ENCODE results near the gene UROC1.

Gene UROC1

DNA sequence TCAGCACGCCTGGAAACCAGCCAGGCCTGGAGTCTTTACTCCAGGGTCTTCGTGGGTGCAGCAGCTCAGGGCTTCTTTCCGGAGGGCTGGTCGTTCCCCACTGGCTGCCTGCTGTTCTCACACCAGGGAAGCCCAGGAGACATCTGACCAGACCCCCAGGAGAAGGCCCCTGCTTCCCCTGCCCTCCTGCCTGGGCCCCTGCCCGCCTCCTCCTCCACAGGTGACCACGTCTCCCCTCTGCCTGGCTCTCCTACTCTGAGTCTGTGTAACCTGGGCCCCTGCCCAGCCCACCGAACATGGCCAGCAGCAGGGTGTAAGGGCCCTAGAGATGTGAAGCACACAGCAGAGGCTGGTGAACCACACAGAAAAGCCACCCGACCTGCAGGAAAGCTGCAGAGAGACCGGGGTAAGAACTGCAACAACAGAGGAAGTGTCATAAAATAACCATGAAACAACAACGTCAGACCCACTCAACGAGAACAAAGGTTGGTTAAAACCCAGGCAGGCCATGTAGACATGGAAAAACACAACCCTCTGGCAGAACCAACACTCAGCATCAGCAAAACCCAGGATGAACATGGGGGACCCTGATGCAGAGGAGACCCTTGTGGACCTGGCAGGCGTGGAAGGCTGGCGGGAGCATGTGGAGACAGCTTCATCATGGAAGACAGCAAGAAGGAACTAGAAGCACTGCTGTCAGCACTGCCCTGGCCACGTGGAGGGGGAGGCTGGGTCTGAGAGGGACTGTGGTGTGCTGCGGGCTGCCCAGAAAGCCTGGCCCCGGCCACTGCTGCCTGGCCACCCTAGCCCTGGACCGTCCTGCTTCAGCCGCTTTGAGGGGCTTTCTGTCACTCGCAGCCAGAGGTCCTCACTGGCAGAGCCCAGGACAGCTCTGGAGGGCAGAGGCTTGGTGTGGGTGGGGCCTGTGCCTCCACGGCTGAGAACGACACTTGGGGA lies 20.4 kb downstream of the UROC1 start:
- TF ChIP-seq, protein P1, sequence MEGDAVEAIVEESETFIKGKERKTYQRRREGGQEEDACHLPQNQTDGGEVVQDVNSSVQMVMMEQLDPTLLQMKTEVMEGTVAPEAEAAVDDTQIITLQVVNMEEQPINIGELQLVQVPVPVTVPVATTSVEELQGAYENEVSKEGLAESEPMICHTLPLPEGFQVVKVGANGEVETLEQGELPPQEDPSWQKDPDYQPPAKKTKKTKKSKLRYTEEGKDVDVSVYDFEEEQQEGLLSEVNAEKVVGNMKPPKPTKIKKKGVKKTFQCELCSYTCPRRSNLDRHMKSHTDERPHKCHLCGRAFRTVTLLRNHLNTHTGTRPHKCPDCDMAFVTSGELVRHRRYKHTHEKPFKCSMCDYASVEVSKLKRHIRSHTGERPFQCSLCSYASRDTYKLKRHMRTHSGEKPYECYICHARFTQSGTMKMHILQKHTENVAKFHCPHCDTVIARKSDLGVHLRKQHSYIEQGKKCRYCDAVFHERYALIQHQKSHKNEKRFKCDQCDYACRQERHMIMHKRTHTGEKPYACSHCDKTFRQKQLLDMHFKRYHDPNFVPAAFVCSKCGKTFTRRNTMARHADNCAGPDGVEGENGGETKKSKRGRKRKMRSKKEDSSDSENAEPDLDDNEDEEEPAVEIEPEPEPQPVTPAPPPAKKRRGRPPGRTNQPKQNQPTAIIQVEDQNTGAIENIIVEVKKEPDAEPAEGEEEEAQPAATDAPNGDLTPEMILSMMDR (IDR thresholded peaks at IDR 0.05; ENCODE audit: insufficient read depth, low read length) = no peak
- TF ChIP-seq, protein P2, sequence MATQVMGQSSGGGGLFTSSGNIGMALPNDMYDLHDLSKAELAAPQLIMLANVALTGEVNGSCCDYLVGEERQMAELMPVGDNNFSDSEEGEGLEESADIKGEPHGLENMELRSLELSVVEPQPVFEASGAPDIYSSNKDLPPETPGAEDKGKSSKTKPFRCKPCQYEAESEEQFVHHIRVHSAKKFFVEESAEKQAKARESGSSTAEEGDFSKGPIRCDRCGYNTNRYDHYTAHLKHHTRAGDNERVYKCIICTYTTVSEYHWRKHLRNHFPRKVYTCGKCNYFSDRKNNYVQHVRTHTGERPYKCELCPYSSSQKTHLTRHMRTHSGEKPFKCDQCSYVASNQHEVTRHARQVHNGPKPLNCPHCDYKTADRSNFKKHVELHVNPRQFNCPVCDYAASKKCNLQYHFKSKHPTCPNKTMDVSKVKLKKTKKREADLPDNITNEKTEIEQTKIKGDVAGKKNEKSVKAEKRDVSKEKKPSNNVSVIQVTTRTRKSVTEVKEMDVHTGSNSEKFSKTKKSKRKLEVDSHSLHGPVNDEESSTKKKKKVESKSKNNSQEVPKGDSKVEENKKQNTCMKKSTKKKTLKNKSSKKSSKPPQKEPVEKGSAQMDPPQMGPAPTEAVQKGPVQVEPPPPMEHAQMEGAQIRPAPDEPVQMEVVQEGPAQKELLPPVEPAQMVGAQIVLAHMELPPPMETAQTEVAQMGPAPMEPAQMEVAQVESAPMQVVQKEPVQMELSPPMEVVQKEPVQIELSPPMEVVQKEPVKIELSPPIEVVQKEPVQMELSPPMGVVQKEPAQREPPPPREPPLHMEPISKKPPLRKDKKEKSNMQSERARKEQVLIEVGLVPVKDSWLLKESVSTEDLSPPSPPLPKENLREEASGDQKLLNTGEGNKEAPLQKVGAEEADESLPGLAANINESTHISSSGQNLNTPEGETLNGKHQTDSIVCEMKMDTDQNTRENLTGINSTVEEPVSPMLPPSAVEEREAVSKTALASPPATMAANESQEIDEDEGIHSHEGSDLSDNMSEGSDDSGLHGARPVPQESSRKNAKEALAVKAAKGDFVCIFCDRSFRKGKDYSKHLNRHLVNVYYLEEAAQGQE (IDR thresholded peaks at IDR 0.05; ENCODE audit: insufficient replicate concordance, low read depth) = no peak
- no peak for TF ChIP-seq POLR2AphosphoS5 (IDR thresholded peaks at IDR 0.05; ENCODE audit: low read depth)
- TF ChIP-seq SPI1 (IDR thresholded peaks at IDR 0.05; ENCODE audit: borderline replicate concordance, low read depth) = no peak
- H3K4me3 ChIP-seq (replicated peaks; ENCODE audit: insufficient read depth, low read length) = no peak overlapping the region
- H3K27ac ChIP-seq (replicated peaks) = no peak overlapping the region
- no peaks in the 10 kb centered on the region for H3K27me3 ChIP-seq (ENCODE audit: insufficient read depth, poor library complexity, severe bottlenecking)
- no peak for DNase-seq (ENCODE audit: low read depth in 1 of 2, low spot score in 1 of 2)

DNA sequence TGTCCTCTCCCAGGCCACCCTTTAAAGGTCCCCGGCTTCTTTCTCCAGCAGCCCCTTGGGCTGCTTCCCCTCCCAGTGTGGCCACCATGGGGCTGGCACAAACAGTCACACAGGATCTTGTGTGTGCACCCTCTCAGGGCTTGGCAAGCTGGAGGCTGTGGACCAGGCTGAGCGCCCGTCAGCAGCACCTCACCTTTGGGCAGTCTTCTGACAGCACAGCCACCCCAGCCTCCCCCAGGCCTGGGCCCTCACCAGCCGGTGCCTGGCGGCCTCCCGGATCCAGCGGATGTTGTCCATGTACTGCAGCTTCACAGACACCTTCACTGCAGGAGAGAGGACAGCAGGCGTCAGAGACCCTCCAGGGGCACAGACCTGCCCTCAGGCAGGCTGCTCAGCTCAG lies 21.8 kb downstream of the UROC1 start:
- DNase-seq (ENCODE audit: low read depth in 1 of 2, low spot score in 1 of 2) = no peak
- no peaks in the 10 kb centered on the region for H3K27me3 ChIP-seq (ENCODE audit: insufficient read depth, poor library complexity, severe bottlenecking)
- H3K4me3 ChIP-seq (replicated peaks; ENCODE audit: insufficient read depth, low read length) = no peak overlapping the region
- no peak overlapping the region for H3K27ac ChIP-seq (replicated peaks)
- TF ChIP-seq, protein P2 (IDR thresholded peaks at IDR 0.05; ENCODE audit: insufficient replicate concordance, low read depth) = no peak
- TF ChIP-seq, protein P1 (IDR thresholded peaks at IDR 0.05; ENCODE audit: insufficient read depth, low read length) = no peak
- no peak for TF ChIP-seq POLR2AphosphoS5 (IDR thresholded peaks at IDR 0.05; ENCODE audit: low read depth)
- no peak for TF ChIP-seq GABPA (IDR thresholded peaks at IDR 0.05; ENCODE audit: low read depth)
- no peak for TF ChIP-seq SPI1 (IDR thresholded peaks at IDR 0.05; ENCODE audit: borderline replicate concordance, low read depth)

DNA sequence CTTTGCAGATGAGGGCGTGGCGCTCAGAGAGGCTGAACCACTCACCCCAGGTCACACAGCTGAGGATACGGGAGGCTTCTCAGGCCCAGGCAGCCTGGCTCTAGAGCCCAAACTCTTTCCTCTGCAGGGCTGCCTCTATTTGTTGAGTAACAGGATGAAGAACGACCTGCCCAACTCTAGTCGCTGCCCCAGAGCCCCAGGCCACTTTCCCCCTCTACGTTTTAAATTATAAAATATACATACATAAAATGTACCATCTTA lies 22.7 kb downstream of the UROC1 start:
- Histone ChIP-seq H3K27ac (replicated peaks) (no peak overlapping the region), H3K4me3 (replicated peaks; ENCODE audit: insufficient read depth, low read length) (no peak overlapping the region), H3K27me3 (ENCODE audit: insufficient read depth, poor library complexity, severe bottlenecking) (no peaks in the 10 kb centered on the region)
- TF ChIP-seq POLR2AphosphoS5 (IDR thresholded peaks at IDR 0.05; ENCODE audit: low read depth) (no peak), GABPA (IDR thresholded peaks at IDR 0.05; ENCODE audit: low read depth) (no peak), SPI1 (IDR thresholded peaks at IDR 0.05; ENCODE audit: borderline replicate concordance, low read depth) (no peak)
- TF ChIP-seq, protein P1 (IDR thresholded peaks at IDR 0.05; ENCODE audit: insufficient read depth, low read length) = no peak
- TF ChIP-seq, protein P2 (IDR thresholded peaks at IDR 0.05; ENCODE audit: insufficient replicate concordance, low read depth) = no peak
- no peak for DNase-seq (ENCODE audit: low read depth in 1 of 2, low spot score in 1 of 2)

All from HL-60 (cell line).